CD14-positive monocyte (primary cell): ENCODE measurements around the gene HLA-DPA1. TPM values are rescaled to one million over a fixed set of nuclear protein-coding genes. Genes with fewer than 3 reads are reported as not detected.

ENCODE experiments used
- DNase-seq, 3 donors: peaks; one replicate each; pipeline ENCODE4 v3.0.0-alpha.2; 2011 to 2022
- H2AFZ ChIP-seq: 2 replicates; pipeline ENCODE4 v1.6.0; 2012; ENCODE audit warnings: mild to moderate bottlenecking, low read depth, low read length, inconsistent platforms; ENCODE audit not compliant: insufficient read depth, poor library complexity, severe bottlenecking
- H3K27ac ChIP-seq, 2 donors: 1 replicate in 1 of 2; 2 replicates in 1 of 2; pipeline ENCODE4 v1.5.1; 2012 to 2013; ENCODE audit warnings: low read length in 2 of 2, control low read depth in 1 of 2, inconsistent platforms in 1 of 2, low read depth in 1 of 2, mild to moderate bottlenecking in 1 of 2
- H3K27me3 ChIP-seq, 2 donors: one replicate each; pipeline versions ENCODE4 v1.6.0 to v1.6.1; 2011 to 2013; ENCODE audit warnings: low read length in 2 of 2; ENCODE audit not compliant: control insufficient read depth in 2 of 2, insufficient read depth in 2 of 2
- H3K36me3 ChIP-seq, 2 donors: replicated peaks in 1 of 2; 1 replicate in 1 of 2; 2 replicates in 1 of 2; pipeline versions ENCODE4 v1.5.1 to v1.6.1; 2012 to 2013; ENCODE audit warnings: low read length in 2 of 2, control low read depth in 1 of 2, inconsistent platforms in 1 of 2, mild to moderate bottlenecking in 1 of 2; ENCODE audit not compliant: insufficient read depth in 2 of 2, control insufficient read depth in 1 of 2
- H3K4me1 ChIP-seq, 2 donors: 1 replicate in 1 of 2; 2 replicates in 1 of 2; pipeline versions ENCODE4 v1.5.1 to v1.6.1; 2012 to 2013; ENCODE audit warnings: low read length in 2 of 2, control low read depth in 1 of 2, inconsistent platforms in 1 of 2, mild to moderate bottlenecking in 1 of 2, moderate library complexity in 1 of 2; ENCODE audit not compliant: insufficient read depth in 2 of 2, control insufficient read depth in 1 of 2
- H3K4me2 ChIP-seq: replicated peaks from 2 replicates; pipeline ENCODE3; 2012; ENCODE audit warnings: low read length, moderate library complexity, mild to moderate bottlenecking; ENCODE audit not compliant: poor library complexity, severe bottlenecking; ENCODE audit errors: extremely low read depth
- H3K4me3 ChIP-seq, 3 experiments: fragments of 200-600 bp in 1 of 3; sonication (generic) in 1 of 3; replicated peaks in 1 of 3; 1 replicate in 2 of 3; 2 replicates in 1 of 3; pipeline ENCODE4 v1.5.1; 2011 to 2013; ENCODE audit warnings: low read length in 3 of 3, mild to moderate bottlenecking in 3 of 3, control low read depth in 2 of 3, low read depth in 2 of 3, inconsistent platforms in 1 of 3, moderate library complexity in 1 of 3
- H3K79me2 ChIP-seq: 2 replicates; pipeline ENCODE4 v1.6.0; 2012; ENCODE audit warnings: mild to moderate bottlenecking, control low read depth, inconsistent platforms, low read length, moderate library complexity; ENCODE audit not compliant: insufficient read depth
- H3K9ac ChIP-seq: 2 replicates; pipeline ENCODE4 v1.6.0; 2017; ENCODE audit warnings: low read length, mild to moderate bottlenecking; ENCODE audit not compliant: insufficient read depth, poor library complexity, severe bottlenecking
- H3K9me3 ChIP-seq, 2 donors: replicated peaks in 1 of 2; 1 replicate in 1 of 2; 2 replicates in 1 of 2; pipeline versions ENCODE4 v1.5.1 to v1.6.1; 2012 to 2013; ENCODE audit warnings: low read length in 2 of 2, control low read depth in 1 of 2; ENCODE audit not compliant: control insufficient read depth in 1 of 2, insufficient read depth in 1 of 2
- H4K20me1 ChIP-seq: 2 replicates; pipeline ENCODE4 v1.6.0; 2012; ENCODE audit warnings: mild to moderate bottlenecking, low read length, control low read depth, moderate library complexity; ENCODE audit not compliant: insufficient read depth
- H3K27ac Mint-ChIP-seq, 7 donors: one replicate each; pipeline ENCODE4 v1.8.0; 2020; ENCODE audit warnings: mild to moderate bottlenecking in 7 of 7, mixed read lengths in 7 of 7, moderate library complexity in 6 of 7, inconsistent platforms in 2 of 7
- H3K27me3 Mint-ChIP-seq, 3 donors: one replicate each; pipeline ENCODE4 v1.8.0; 2021 to 2022; ENCODE audit warnings: low read depth in 3 of 3, mild to moderate bottlenecking in 3 of 3, mixed read lengths in 3 of 3, moderate library complexity in 3 of 3, inconsistent platforms in 1 of 3
- H3K36me3 Mint-ChIP-seq, 2 donors: one replicate each; pipeline ENCODE4 v1.8.0; 2020; ENCODE audit warnings: mixed read lengths in 2 of 2, inconsistent platforms in 1 of 2, mild to moderate bottlenecking in 1 of 2
- H3K4me1 Mint-ChIP-seq: one replicate; pipeline ENCODE4 v1.8.0; 2020; ENCODE audit warnings: mild to moderate bottlenecking, mixed read lengths
- H3K4me3 Mint-ChIP-seq, 2 donors: one replicate each; pipeline ENCODE4 v1.8.0; 2020; ENCODE audit warnings: mild to moderate bottlenecking in 2 of 2, mixed read lengths in 2 of 2, moderate library complexity in 1 of 2
- H3K9me3 Mint-ChIP-seq, 7 donors: one replicate each; pipeline ENCODE4 v1.8.0; 2020 to 2022; ENCODE audit warnings: mixed read lengths in 7 of 7, mild to moderate bottlenecking in 6 of 7, moderate library complexity in 6 of 7, inconsistent platforms in 2 of 7
- WGBS: methylation state at CpG from one replicate; pipeline ENCODE4 v1.1.5; 2013; ENCODE audit warnings: missing lambda C conversion rate; ENCODE audit not compliant: insufficient coverage; 5-methylcytosine and 5-hydroxymethylcytosine counted together
- intact Hi-C, 2 donors: fragments of 100-400 bp; cut with micrococcal nuclease; formaldehyde crosslinking; loops; one replicate each; pipeline versions ENCODE4 v1.15.0 to v1.15.1; 2023
- polyA plus RNA-seq, 3 donors: library from polyadenylated mRNA; depleted of rRNA in 1 of 3; unstranded in 2 of 3; stranded (reverse) in 1 of 3; fragments of 300-500 nt in 2 of 3; fragments of >200 nt in 1 of 3; fragmentation: Illumina TruSeq in 2 of 3; gene quantifications; 1 replicate in 2 of 3; 2 replicates in 1 of 3; pipeline ENCODE4 v1.2.3, GENCODE V29; 2012 to 2021
- TF ChIP-seq, protein P1 (sequence below): fragments of 200-600 bp; IDR thresholded peaks from one replicate; pipeline ENCODE4 v1.8.0; 2022; ENCODE audit warnings: antibody characterized with exemption, mild to moderate bottlenecking

Gene HLA-DPA1
- polyA plus RNA-seq, 3 donors, result 578 to 1,024 (median 796) TPM

DNA sequence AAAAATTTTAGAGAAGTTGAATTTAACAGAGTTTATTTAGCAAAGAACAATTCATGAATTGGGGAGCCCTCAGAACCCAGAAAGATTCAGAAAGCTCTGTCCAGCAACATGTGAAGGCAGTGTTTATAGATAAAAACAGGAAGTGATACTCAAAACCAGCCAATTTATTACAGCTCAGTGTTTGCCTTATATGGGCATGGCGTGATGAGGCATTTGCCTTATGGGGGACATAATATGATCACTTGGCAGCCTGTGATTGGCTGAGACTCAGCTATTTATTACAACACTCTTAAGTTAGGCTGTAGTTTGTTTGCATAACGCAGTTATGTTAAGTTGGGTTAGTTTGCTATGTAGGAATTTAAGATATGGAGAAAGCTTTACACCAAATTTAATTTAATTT, 11.5 kb downstream of the HLA-DPA1 start:
- Histone ChIP-seq H3K4me2 (no peak overlapping the region), H3K27ac (peak overlapping the region in 1 of 2 donors; percentile 59), H3K4me3 (peak overlapping the region in 1 of 3 experiments; percentile 9), H4K20me1 (no peaks in the 10 kb centered on the region), H3K9me3 (no peaks in the 10 kb centered on the region), H2AFZ (no peak overlapping the region), H3K9ac (no peak overlapping the region), H3K36me3 (peaks cover 26 to 28% of the 10 kb centered on the region in 2 donors), H3K79me2 (no peaks in the 10 kb centered on the region), H3K4me1 (peaks cover 23 to 28% of the 10 kb centered on the region in 2 donors), H3K27me3 (no peaks in the 10 kb centered on the region)
- no CpG with 5 or more reads among the region's 2 CpGs for WGBS
- Mint-ChIP-seq H3K4me1 (peaks cover 44% of the 10 kb centered on the region), H3K27ac (peak overlapping the region; percentile 33 to 88 (median 78)), H3K36me3 (peaks cover 32 to 33% of the 10 kb centered on the region in 2 donors), H3K4me3 (no peak overlapping the region), H3K27me3 (peaks cover 0 to 5% (median 0%) of the 10 kb centered on the region in 3 donors), H3K9me3 (peaks cover 0 to 11% (median 3%) of the 10 kb centered on the region in 7 donors)
- TF ChIP-seq, protein P1, sequence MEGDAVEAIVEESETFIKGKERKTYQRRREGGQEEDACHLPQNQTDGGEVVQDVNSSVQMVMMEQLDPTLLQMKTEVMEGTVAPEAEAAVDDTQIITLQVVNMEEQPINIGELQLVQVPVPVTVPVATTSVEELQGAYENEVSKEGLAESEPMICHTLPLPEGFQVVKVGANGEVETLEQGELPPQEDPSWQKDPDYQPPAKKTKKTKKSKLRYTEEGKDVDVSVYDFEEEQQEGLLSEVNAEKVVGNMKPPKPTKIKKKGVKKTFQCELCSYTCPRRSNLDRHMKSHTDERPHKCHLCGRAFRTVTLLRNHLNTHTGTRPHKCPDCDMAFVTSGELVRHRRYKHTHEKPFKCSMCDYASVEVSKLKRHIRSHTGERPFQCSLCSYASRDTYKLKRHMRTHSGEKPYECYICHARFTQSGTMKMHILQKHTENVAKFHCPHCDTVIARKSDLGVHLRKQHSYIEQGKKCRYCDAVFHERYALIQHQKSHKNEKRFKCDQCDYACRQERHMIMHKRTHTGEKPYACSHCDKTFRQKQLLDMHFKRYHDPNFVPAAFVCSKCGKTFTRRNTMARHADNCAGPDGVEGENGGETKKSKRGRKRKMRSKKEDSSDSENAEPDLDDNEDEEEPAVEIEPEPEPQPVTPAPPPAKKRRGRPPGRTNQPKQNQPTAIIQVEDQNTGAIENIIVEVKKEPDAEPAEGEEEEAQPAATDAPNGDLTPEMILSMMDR, result no peak
- DNase-seq, result peak; percentile 82 to 97 (median 91)
- intact Hi-C loops, result no loop called here

DNA sequence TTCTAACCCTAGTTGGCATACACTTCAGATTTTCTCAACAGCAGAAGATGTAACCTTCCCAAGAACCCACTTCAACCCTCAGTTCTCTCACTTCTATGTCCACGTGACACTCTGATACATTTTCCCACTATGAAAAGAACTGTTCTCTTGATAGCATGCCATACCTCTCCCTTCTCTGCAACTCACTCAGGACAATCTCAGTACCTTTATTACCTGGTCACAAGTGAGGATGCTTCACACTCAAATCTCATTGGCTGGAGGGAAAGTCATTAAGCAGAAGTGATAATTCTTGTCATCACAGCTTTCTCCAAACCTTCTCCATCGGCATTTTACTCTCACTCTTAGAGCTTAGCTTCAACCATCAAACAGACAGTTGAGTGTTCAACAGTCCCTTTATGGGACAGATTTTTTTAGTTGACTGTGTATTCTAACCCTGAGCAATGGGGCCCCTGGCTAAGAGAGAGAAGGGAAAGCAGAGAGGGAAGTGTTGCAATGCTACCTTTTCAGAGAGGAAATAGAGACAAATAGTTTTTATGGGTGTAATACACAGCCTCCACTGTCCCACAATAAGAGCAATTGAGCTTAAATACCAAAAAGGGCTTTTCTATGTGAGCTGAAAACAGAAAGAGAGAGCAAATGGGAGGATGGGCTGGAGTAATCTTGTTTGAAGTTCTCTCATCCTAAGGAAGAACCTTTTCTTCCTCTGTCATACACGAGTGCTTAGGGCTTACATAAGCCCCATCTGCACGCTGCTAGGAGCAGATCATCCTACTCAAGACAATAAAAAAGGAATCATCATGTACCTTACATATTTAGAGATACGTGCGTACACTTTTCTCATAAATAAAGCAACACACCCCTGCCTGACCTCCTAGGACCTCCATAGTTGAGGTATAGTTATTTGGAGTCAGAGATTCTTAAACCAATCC, 16.0 kb downstream of the HLA-DPA1 start:
- H3K36me3 Mint-ChIP-seq, result no peaks in the 10 kb centered on the region
- Histone ChIP-seq H3K4me2 (peak overlapping the region; percentile 36), H4K20me1 (no peaks in the 10 kb centered on the region), H3K4me1 (peaks cover 29 to 34% of the 10 kb centered on the region in 2 donors), H3K9ac (no peak overlapping the region), H3K27me3 (no peaks in the 10 kb centered on the region), H3K9me3 (no peaks in the 10 kb centered on the region), H3K79me2 (no peaks in the 10 kb centered on the region), H3K27ac (peak overlapping the region in 1 of 2 donors; percentile 59), H3K36me3 (no peaks in the 10 kb centered on the region), H3K4me3 (peak overlapping the region in 2 of 3 experiments; percentile 10 to 43), H2AFZ (no peak overlapping the region)
- TF ChIP-seq, protein P1, result no peak
- WGBS, result 57% methylated on average over 1 of the region's 6 CpGs
- H3K9me3 Mint-ChIP-seq, result peaks cover 0 to 10% (median 6%) of the 10 kb centered on the region in 7 donors
- intact Hi-C loops, result no loop called here
- H3K4me3 Mint-ChIP-seq, result peak overlapping the region; percentile 37 to 62
- peak overlapping the region; percentile 51 to 82 (median 70) for H3K27ac Mint-ChIP-seq
- peaks cover 0 to 5% (median 0%) of the 10 kb centered on the region in 3 donors for H3K27me3 Mint-ChIP-seq
- peaks cover 30% of the 10 kb centered on the region for H3K4me1 Mint-ChIP-seq
- peak in 2 of 3 donors; percentile 48 to 51 for DNase-seq
